Stomach (tissue), 4 donors: ENCODE measurements around the gene ACVR1.

Experiments
- CTCF ChIP-seq, 7 experiments: fragments of 450-650 bp in 4 of 7; fragments of 200-600 bp in 3 of 7; sonication (generic) in 3 of 7; IDR thresholded peaks; one replicate each; pipeline ENCODE4 v1.5.1; 2016 to 2019; ENCODE audit warnings: antibody characterized with exemption in 7 of 7, control low read depth in 2 of 7, mild to moderate bottlenecking in 1 of 7
- EP300 ChIP-seq: sonication (generic); formaldehyde crosslinking; IDR thresholded peaks from one replicate; pipeline ENCODE4 v1.6.1; 2017; ENCODE audit warnings: antibody characterized with exemption

- no peak for TF ChIP-seq CTCF (IDR thresholded peaks at IDR 0.05)
- TF ChIP-seq EP300, result no peak
These were observed 149.2 kb downstream of the ACVR1 start for GRCh38 chr2:157726946-157727345.
